ENCODE data around the gene HS2ST1.
"Not testable (repeated sequence)": the region's sequence is repeated elsewhere in the genome, so short reads cannot be mapped to it uniquely, and the experiment has no call there.

DNA sequence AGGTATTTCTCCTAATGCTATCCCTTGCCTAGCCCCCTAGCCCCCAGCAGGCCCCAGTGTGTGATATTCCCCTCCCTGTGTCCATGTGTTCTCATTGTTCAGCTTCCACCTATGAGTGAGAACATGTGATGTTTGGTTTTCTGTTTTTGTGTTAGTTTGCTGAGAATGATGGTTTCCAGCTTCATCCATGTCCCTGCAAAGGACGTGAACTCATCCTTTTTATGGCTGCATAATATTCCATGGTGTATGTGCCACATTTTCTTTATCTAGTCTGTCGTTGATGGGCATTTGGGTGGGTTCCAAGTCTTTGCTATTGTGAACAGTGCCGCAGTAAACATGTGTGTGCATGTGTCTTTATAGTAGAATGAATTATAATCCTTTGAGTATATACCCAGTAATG is 75.3 kb downstream of the HS2ST1 start:
- TF ChIP-seq, protein P1, sequence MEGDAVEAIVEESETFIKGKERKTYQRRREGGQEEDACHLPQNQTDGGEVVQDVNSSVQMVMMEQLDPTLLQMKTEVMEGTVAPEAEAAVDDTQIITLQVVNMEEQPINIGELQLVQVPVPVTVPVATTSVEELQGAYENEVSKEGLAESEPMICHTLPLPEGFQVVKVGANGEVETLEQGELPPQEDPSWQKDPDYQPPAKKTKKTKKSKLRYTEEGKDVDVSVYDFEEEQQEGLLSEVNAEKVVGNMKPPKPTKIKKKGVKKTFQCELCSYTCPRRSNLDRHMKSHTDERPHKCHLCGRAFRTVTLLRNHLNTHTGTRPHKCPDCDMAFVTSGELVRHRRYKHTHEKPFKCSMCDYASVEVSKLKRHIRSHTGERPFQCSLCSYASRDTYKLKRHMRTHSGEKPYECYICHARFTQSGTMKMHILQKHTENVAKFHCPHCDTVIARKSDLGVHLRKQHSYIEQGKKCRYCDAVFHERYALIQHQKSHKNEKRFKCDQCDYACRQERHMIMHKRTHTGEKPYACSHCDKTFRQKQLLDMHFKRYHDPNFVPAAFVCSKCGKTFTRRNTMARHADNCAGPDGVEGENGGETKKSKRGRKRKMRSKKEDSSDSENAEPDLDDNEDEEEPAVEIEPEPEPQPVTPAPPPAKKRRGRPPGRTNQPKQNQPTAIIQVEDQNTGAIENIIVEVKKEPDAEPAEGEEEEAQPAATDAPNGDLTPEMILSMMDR (IDR thresholded peaks at IDR 0.05): not testable (repeated sequence)
- TF ChIP-seq POLR2A, EP300 (IDR thresholded peaks at IDR 0.05): not testable (repeated sequence)
